IMR-90 (cell line): ENCODE results near the gene NOX4. TPM values are rescaled to one million over a fixed set of nuclear protein-coding genes. Genes with fewer than 3 reads are reported as not detected.
A peak's percentile ranks its signal among the peaks of the same experiment; 100 is the strongest.

Source experiments
- ATAC-seq: fragments of 200-7000 bp; cut with Tn5 transposase; 2 replicates; pipeline ENCODE4 v1.9.1; 2020; ENCODE audit warnings: low read depth, mild to moderate bottlenecking, moderate library complexity
- BruUV-seq: library from RNA; stranded (reverse); fragments of 400-500 nt; replicated peaks from 2 replicates; lab custom pipeline; 2021; lab: Mats Ljungman, UMichigan
- CTCF ChIA-PET: fragments of 300-600 bp; formaldehyde crosslinking; extraction: SDS; loops from one replicate; lab custom pipeline; 2021; ENCODE audit warnings: antibody characterized with exemption; lab: Yijun Ruan, JAX
- POLR2A ChIA-PET: fragments of 300-600 bp; sonication (Branson Sonifier 250); formaldehyde crosslinking; loops from one replicate; lab custom pipeline; 2022; ENCODE audit warnings: antibody characterized with exemption; ENCODE audit not compliant: unreplicated experiment; lab: Charles Lee
- DNase-seq: peaks from one replicate; pipeline ENCODE4 v3.0.0; 2013
- H2AFZ ChIP-seq: replicated peaks from 2 replicates; pipeline ENCODE3; 2013; ENCODE audit warnings: low read length, mild to moderate bottlenecking; ENCODE audit not compliant: poor library complexity
- H2AK5ac ChIP-seq: 2 replicates; pipeline ENCODE4 v1.6.1; 2013; ENCODE audit warnings: low read depth, low read length, inconsistent platforms
- H2AK9ac ChIP-seq: replicated peaks from 2 replicates; pipeline ENCODE3; 2013; ENCODE audit warnings: mild to moderate bottlenecking, low read depth, low read length, moderate library complexity; ENCODE audit not compliant: poor library complexity
- H2BK120ac ChIP-seq: 2 replicates; pipeline ENCODE4 v1.6.1; 2013; ENCODE audit warnings: low read depth, low read length, inconsistent platforms
- H2BK15ac ChIP-seq: 3 replicates; pipeline ENCODE4 v1.6.1; 2013; ENCODE audit warnings: low read depth, low read length, inconsistent platforms
- H2BK20ac ChIP-seq: 2 replicates; pipeline ENCODE4 v1.6.1; 2013; ENCODE audit warnings: low read depth, mild to moderate bottlenecking, inconsistent platforms, low read length, moderate library complexity
- H2BK5ac ChIP-seq: 2 replicates; pipeline ENCODE4 v1.6.1; 2013; ENCODE audit warnings: mild to moderate bottlenecking, low read depth, low read length, inconsistent platforms; ENCODE audit not compliant: poor library complexity, severe bottlenecking
- H3K14ac ChIP-seq: replicated peaks from 2 replicates; pipeline ENCODE4 v1.6.1; 2013; ENCODE audit warnings: low read depth, low read length, inconsistent platforms
- H3K18ac ChIP-seq: 2 replicates; pipeline ENCODE4 v1.6.1; 2013; ENCODE audit warnings: low read depth, low read length, control low read depth
- H3K23ac ChIP-seq: 2 replicates; pipeline ENCODE4 v1.6.1; 2013; ENCODE audit warnings: low read depth, low read length, inconsistent platforms
- H3K27ac ChIP-seq: 2 replicates; pipeline ENCODE4 v1.5.1; 2013; ENCODE audit warnings: mild to moderate bottlenecking, control low read depth, low read length; ENCODE audit not compliant: insufficient read depth
- H3K27me3 ChIP-seq: 2 replicates; pipeline ENCODE4 v1.6.1; 2013; ENCODE audit warnings: low read length; ENCODE audit not compliant: control insufficient read depth, insufficient read depth
- H3K36me3 ChIP-seq: 2 replicates; pipeline ENCODE4 v1.6.1; 2013; ENCODE audit warnings: low read length, mixed read lengths; ENCODE audit not compliant: control insufficient read depth, insufficient read depth
- H3K4ac ChIP-seq: 2 replicates; pipeline ENCODE4 v1.6.1; 2013; ENCODE audit warnings: low read depth, low read length, inconsistent platforms
- H3K4me1 ChIP-seq: 2 replicates; pipeline ENCODE4 v1.6.1; 2013; ENCODE audit warnings: low read length, mixed read lengths; ENCODE audit not compliant: control insufficient read depth, insufficient read depth
- H3K4me2 ChIP-seq: 2 replicates; pipeline ENCODE4 v1.6.1; 2013; ENCODE audit warnings: low read depth, mild to moderate bottlenecking, control low read depth, low read length, moderate library complexity
- H3K4me3 ChIP-seq: 2 replicates; pipeline ENCODE4 v1.5.1; 2013; ENCODE audit warnings: low read depth, mild to moderate bottlenecking, control low read depth, low read length, moderate library complexity; ENCODE audit not compliant: insufficient read depth
- H3K56ac ChIP-seq: 2 replicates; pipeline ENCODE4 v1.6.1; 2013; ENCODE audit warnings: low read length, inconsistent platforms; ENCODE audit not compliant: insufficient read depth; ENCODE audit errors: extremely low read depth
- H3K79me1 ChIP-seq, 2 experiments: 2 replicates each; pipeline ENCODE4 v1.6.1; 2013; ENCODE audit warnings: low read length in 2 of 2, inconsistent platforms in 1 of 2, low read depth in 1 of 2
- H3K9ac ChIP-seq: 2 replicates; pipeline ENCODE4 v1.6.1; 2013; ENCODE audit warnings: low read depth, low read length, control low read depth
- H3K9me1 ChIP-seq: 2 replicates; pipeline ENCODE4 v1.6.1; 2013; ENCODE audit warnings: low read length, inconsistent platforms; ENCODE audit not compliant: insufficient read depth
- H3K9me3 ChIP-seq: 2 replicates; pipeline ENCODE4 v1.6.1; 2013; ENCODE audit warnings: low read length; ENCODE audit not compliant: control insufficient read depth, insufficient read depth
- H4K20me1 ChIP-seq: 2 replicates; pipeline ENCODE4 v1.6.1; 2013; ENCODE audit warnings: low read length, inconsistent platforms; ENCODE audit not compliant: insufficient read depth
- H4K5ac ChIP-seq: 2 replicates; pipeline ENCODE4 v1.6.1; 2013; ENCODE audit warnings: mild to moderate bottlenecking, low read depth, low read length, control low read depth
- H4K8ac ChIP-seq, 2 experiments: 2 replicates each; pipeline ENCODE4 v1.6.1; 2013; ENCODE audit warnings: low read depth in 2 of 2, low read length in 2 of 2, control low read depth in 1 of 2, inconsistent platforms in 1 of 2
- H4K91ac ChIP-seq: 2 replicates; pipeline ENCODE4 v1.6.1; 2013; ENCODE audit warnings: low read depth, low read length, inconsistent platforms; ENCODE audit not compliant: insufficient read depth
- CHD1 ChIP-seq: IDR thresholded peaks from 2 replicates; pipeline ENCODE4 v1.6.1; 2012; ENCODE audit warnings: low read depth, low read length, improper control_type of control experiment
- ELK1 ChIP-seq: fragments of 150-350 bp; IDR thresholded peaks from 2 replicates; pipeline ENCODE4 v1.6.1; 2016; ENCODE audit warnings: low read depth, mild to moderate bottlenecking, low read length, moderate library complexity, borderline replicate concordance
- FOS ChIP-seq: fragments of 150-350 bp; IDR thresholded peaks from 2 replicates; pipeline ENCODE4 v1.6.1; 2016; ENCODE audit warnings: low read depth, low read length
- MAFK ChIP-seq: IDR thresholded peaks from 2 replicates; pipeline ENCODE4 v1.6.1; 2012; ENCODE audit warnings: low read depth, low read length, improper control_type of control experiment
- NFE2L2 ChIP-seq: fragments of 150-350 bp; IDR thresholded peaks from 2 replicates; pipeline ENCODE4 v1.6.1; 2016; ENCODE audit warnings: low read depth, mild to moderate bottlenecking, low read length
- RAD21 ChIP-seq: IDR thresholded peaks from 2 replicates; pipeline ENCODE4 v1.6.1; 2012; ENCODE audit warnings: low read length, improper control_type of control experiment
- RCOR1 ChIP-seq: IDR thresholded peaks from 2 replicates; pipeline ENCODE4 v1.6.1; 2012; ENCODE audit warnings: mild to moderate bottlenecking, low read length, improper control_type of control experiment; ENCODE audit not compliant: insufficient replicate concordance
- RFX5 ChIP-seq: IDR thresholded peaks from 2 replicates; pipeline ENCODE4 v1.8.0; 2012; ENCODE audit warnings: low read depth, mild to moderate bottlenecking, low read length, moderate library complexity
- USF2 ChIP-seq: fragments of 150-350 bp; IDR thresholded peaks from 2 replicates; pipeline ENCODE4 v1.6.1; 2017; ENCODE audit warnings: mild to moderate bottlenecking, antibody characterized with exemption, low read length, low read depth
- WGBS, 2 experiments: methylation state at CpG; one replicate each; pipeline versions ENCODE4 v1.1.5 to v1.1.7; 2013; ENCODE audit warnings: missing lambda C conversion rate in 2 of 2; ENCODE audit not compliant: insufficient read length in 1 of 2; ENCODE audit errors: extremely low coverage in 2 of 2; 5-methylcytosine and 5-hydroxymethylcytosine counted together
- dilution Hi-C: fragments of 300-500 bp; cut with HindIII; formaldehyde crosslinking; loops from one replicate; pipeline ENCODE4 v1.14.3; 2018; ENCODE audit warnings: low sequenced_read_pairs; ENCODE audit not compliant: unreplicated experiment
- in situ Hi-C: fragments of 300-500 bp; cut with MboI; formaldehyde crosslinking; loops from 3 replicates; pipeline ENCODE4 v1.14.3; 2019; ENCODE audit warnings: low sequenced_read_pairs, inconsistent platforms, mixed read lengths
- intact Hi-C: fragments of 100-400 bp; cut with micrococcal nuclease; formaldehyde crosslinking; loops from 2 replicates; pipeline ENCODE4 v1.10.0; 2022
- polyA plus RNA-seq, 3 experiments: library from polyadenylated mRNA; depleted of rRNA; stranded (reverse); fragments of >200 nt; gene quantifications; 2 replicates each; pipeline ENCODE4 v1.2.3, GENCODE V29; 2012; ENCODE audit warnings: low replicate concordance in 1 of 3
- total RNA-seq: library from RNA; depleted of rRNA; stranded (reverse); fragments of >200 nt; gene quantifications from 2 replicates; pipeline ENCODE4 v1.2.3, GENCODE V29; 2012

The NOX4 gene
- total and polyA plus RNA-seq, 2 of the 4 experiments (the other 2 are of a cell fraction), result 4.7 to 11.7 TPM

GRCh38 chr11:89358761-89359160 is 132.4 kb downstream of the NOX4 start:
- no peak overlapping the region for H3K56ac ChIP-seq
- no CpG with 5 or more reads among the region's 4 CpGs for WGBS, 2 experiments
- no peak overlapping the region for H2BK15ac ChIP-seq
- H2AK9ac ChIP-seq, result no peak overlapping the region
- no peaks in the 10 kb centered on the region for H4K20me1 ChIP-seq
- H3K27me3 ChIP-seq, result no peaks in the 10 kb centered on the region
- no peak overlapping the region for H2AFZ ChIP-seq
- H3K9ac ChIP-seq, result no peak overlapping the region
- ATAC-seq (no peak), DNase-seq (no peak)
- no peaks in the 10 kb centered on the region for H3K9me1 ChIP-seq
- H3K23ac ChIP-seq, result no peak overlapping the region
- no peak overlapping the region for H3K18ac ChIP-seq
- dilution Hi-C loops, result no loop called here
- H3K36me3 ChIP-seq, result no peaks in the 10 kb centered on the region; the same call in 1 of the 2 replicates
- H3K4me3 ChIP-seq, result no peak overlapping the region
- no peak overlapping the region for H2AK5ac ChIP-seq
- in situ Hi-C loops, result no loop called here
- H2BK5ac ChIP-seq, result no peak overlapping the region
- H2BK20ac ChIP-seq, result no peak overlapping the region
- H3K9me3 ChIP-seq, result no peaks in the 10 kb centered on the region
- ChIA-PET CTCF (no interaction called here), POLR2A (interaction anchor here (0.6 kb wide), 1 partner anchor 356 kb away, joined by 3 read pairs; no protein-coding TSS in a partner anchor)
- no peak overlapping the region for H3K4ac ChIP-seq
- H3K27ac ChIP-seq, result no peak overlapping the region
- no peak overlapping the region for H2BK120ac ChIP-seq
- H3K79me1 ChIP-seq, result no peaks in the 10 kb centered on the region
- BruUV-seq, result no TSS peak
- H3K14ac ChIP-seq, result no peak overlapping the region
- H4K5ac ChIP-seq, result peak overlapping the region; percentile 56; the same call in 1 of the 2 replicates
- H3K4me2 ChIP-seq, result no peak overlapping the region
- TF ChIP-seq RAD21, result no peak
- no peak for TF ChIP-seq ELK1
- no peak for TF ChIP-seq NFE2L2
- no peak for TF ChIP-seq FOS
- TF ChIP-seq MAFK, result no peak
- TF ChIP-seq CHD1, result no peak
- no peak for TF ChIP-seq USF2
- TF ChIP-seq RFX5, result no peak
- no peak for TF ChIP-seq RCOR1
- H3K4me1 ChIP-seq, result no peaks in the 10 kb centered on the region
- no peak overlapping the region for H4K8ac ChIP-seq
- intact Hi-C loops, result no loop called here
- H4K91ac ChIP-seq, result no peak overlapping the region
